Upper lobe of left lung (tissue), 4 donors: ENCODE data around the gene RPRD1B.
"Not testable (repeated sequence)": the region's sequence is repeated elsewhere in the genome, so short reads cannot be mapped to it uniquely, and the experiment has no call there.

Experiments
- POLR2AphosphoS5 ChIP-seq, 2 donors: sonication (generic); formaldehyde crosslinking; IDR thresholded peaks; one replicate each; pipeline ENCODE4 v1.5.1; 2017; ENCODE audit warnings: antibody characterized with exemption in 2 of 2
- TF ChIP-seq, protein P1 (sequence below), 6 experiments: fragments of 450-650 bp in 4 of 6; fragments of 200-600 bp in 2 of 6; sonication (generic) in 2 of 6; IDR thresholded peaks; one replicate each; pipeline ENCODE4 v1.5.1; 2016 to 2019; ENCODE audit warnings: antibody characterized with exemption in 6 of 6

DNA sequence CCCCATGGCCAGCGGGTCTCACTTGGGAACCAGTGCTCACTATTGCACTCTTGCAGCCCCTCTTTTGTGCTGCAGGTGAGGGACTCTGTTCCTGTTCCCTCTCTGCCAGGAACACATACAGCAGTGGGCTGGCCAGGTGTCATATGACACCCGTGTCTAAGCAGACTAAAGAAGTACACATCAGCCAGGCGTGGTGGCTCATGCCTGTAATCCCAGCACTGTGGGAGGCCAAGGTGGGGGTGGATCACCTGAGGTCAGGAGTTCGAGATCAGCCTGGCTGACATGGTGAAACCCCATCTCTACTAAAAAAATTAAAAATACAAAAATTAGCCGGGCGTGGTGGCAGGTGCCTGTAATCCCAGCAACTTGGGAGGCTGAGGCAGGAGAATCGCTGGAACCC is 74.4 kb downstream of the RPRD1B start:
- not testable (repeated sequence) for TF ChIP-seq POLR2AphosphoS5 (IDR thresholded peaks at IDR 0.05)
- TF ChIP-seq, protein P1, sequence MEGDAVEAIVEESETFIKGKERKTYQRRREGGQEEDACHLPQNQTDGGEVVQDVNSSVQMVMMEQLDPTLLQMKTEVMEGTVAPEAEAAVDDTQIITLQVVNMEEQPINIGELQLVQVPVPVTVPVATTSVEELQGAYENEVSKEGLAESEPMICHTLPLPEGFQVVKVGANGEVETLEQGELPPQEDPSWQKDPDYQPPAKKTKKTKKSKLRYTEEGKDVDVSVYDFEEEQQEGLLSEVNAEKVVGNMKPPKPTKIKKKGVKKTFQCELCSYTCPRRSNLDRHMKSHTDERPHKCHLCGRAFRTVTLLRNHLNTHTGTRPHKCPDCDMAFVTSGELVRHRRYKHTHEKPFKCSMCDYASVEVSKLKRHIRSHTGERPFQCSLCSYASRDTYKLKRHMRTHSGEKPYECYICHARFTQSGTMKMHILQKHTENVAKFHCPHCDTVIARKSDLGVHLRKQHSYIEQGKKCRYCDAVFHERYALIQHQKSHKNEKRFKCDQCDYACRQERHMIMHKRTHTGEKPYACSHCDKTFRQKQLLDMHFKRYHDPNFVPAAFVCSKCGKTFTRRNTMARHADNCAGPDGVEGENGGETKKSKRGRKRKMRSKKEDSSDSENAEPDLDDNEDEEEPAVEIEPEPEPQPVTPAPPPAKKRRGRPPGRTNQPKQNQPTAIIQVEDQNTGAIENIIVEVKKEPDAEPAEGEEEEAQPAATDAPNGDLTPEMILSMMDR (IDR thresholded peaks at IDR 0.05): not testable (repeated sequence)
